GM23338 (cell line): Measurements from ENCODE around the gene PPP2R3B. TPM values are rescaled to one million over a fixed set of nuclear protein-coding genes. Genes with fewer than 3 reads are reported as not detected.

ENCODE experiments used
- ATAC-seq: fragments of 200-7000 bp; cut with Tn5 transposase; 3 replicates; pipeline ENCODE4 v1.9.1; 2020
- DNase-seq: peaks from one replicate; pipeline ENCODE4 v3.0.0-alpha.2; 2015; ENCODE audit warnings: low spot score
- H2AFZ ChIP-seq: fragments of 200-600 bp; sonication (generic); 2 replicates; pipeline ENCODE4 v1.8.0; 2016; ENCODE audit warnings: antibody characterized with exemption, mild to moderate bottlenecking, moderate library complexity
- H3F3A ChIP-seq: fragments of 200-600 bp; sonication (generic); replicated peaks from 2 replicates; pipeline ENCODE4 v1.8.0; 2017; ENCODE audit warnings: antibody characterized with exemption, mixed run types, low read depth
- H3K27ac ChIP-seq: fragments of 200-600 bp; sonication (generic); 2 replicates; pipeline ENCODE4 v1.6.1; 2016; ENCODE audit warnings: low read depth
- H3K27me3 ChIP-seq: fragments of 200-600 bp; sonication (generic); 2 replicates; pipeline ENCODE4 v1.8.0; 2016; ENCODE audit warnings: mild to moderate bottlenecking, mixed run types, moderate library complexity; ENCODE audit not compliant: insufficient read depth
- H3K36me3 ChIP-seq: fragments of 200-600 bp; sonication (generic); 2 replicates; pipeline ENCODE4 v1.8.0; 2016; ENCODE audit warnings: mild to moderate bottlenecking; ENCODE audit not compliant: insufficient read depth
- H3K4me1 ChIP-seq: fragments of 200-600 bp; sonication (generic); 2 replicates; pipeline ENCODE4 v1.8.0; 2016; ENCODE audit warnings: mild to moderate bottlenecking, moderate library complexity; ENCODE audit not compliant: insufficient read depth
- H3K4me2 ChIP-seq: fragments of 200-600 bp; sonication (generic); 2 replicates; pipeline ENCODE4 v1.7.1; 2017; ENCODE audit warnings: mixed run types
- H3K4me3 ChIP-seq: fragments of 200-600 bp; sonication (generic); 2 replicates; pipeline ENCODE4 v1.6.1; 2016; ENCODE audit warnings: mixed run types
- H3K79me2 ChIP-seq: fragments of 200-600 bp; sonication (generic); replicated peaks from 2 replicates; pipeline ENCODE4 v1.8.0; 2017; ENCODE audit warnings: mild to moderate bottlenecking; ENCODE audit not compliant: insufficient read depth
- H3K9me2 ChIP-seq: fragments of 200-600 bp; sonication (generic); 2 replicates; pipeline ENCODE4 v1.8.0; 2017; ENCODE audit not compliant: insufficient read depth
- H4K20me1 ChIP-seq: fragments of 200-600 bp; sonication (generic); replicated peaks from 2 replicates; pipeline ENCODE4 v1.8.0; 2017; ENCODE audit warnings: mild to moderate bottlenecking; ENCODE audit not compliant: insufficient read depth
- H3K27ac Mint-ChIP-seq: 2 replicates; pipeline ENCODE4 v1.8.0; 2020; ENCODE audit warnings: inconsistent platforms, mild to moderate bottlenecking, moderate library complexity, mixed read lengths
- H3K27me3 Mint-ChIP-seq: 3 replicates; pipeline ENCODE4 v1.8.0; 2022; ENCODE audit warnings: low read depth, mild to moderate bottlenecking, moderate library complexity, mixed read lengths, inconsistent platforms; ENCODE audit not compliant: insufficient read depth, poor library complexity
- H3K36me3 Mint-ChIP-seq: 3 replicates; pipeline ENCODE4 v1.8.0; 2021; ENCODE audit warnings: low read depth, mild to moderate bottlenecking, inconsistent platforms, moderate library complexity, mixed read lengths
- H3K4me1 Mint-ChIP-seq: 3 replicates; pipeline ENCODE4 v1.8.0; 2020; ENCODE audit warnings: mild to moderate bottlenecking, inconsistent platforms, mixed read lengths
- H3K4me3 Mint-ChIP-seq: 3 replicates; pipeline ENCODE4 v1.8.0; 2021; ENCODE audit warnings: moderate library complexity, mild to moderate bottlenecking, inconsistent platforms, mixed read lengths
- H3K9me3 Mint-ChIP-seq: 3 replicates; pipeline ENCODE4 v1.8.0; 2020; ENCODE audit warnings: moderate library complexity, mild to moderate bottlenecking, inconsistent platforms, mixed read lengths
- CREB1 ChIP-seq: fragments of 250-450 bp; sonication (Bioruptor Pico); IDR thresholded peaks from 2 replicates; pipeline ENCODE4 v1.5.0; 2020; ENCODE audit warnings: low read depth, mild to moderate bottlenecking, moderate library complexity
- EZH2 ChIP-seq: fragments of 200-600 bp; sonication (generic); IDR thresholded peaks from one replicate; pipeline ENCODE4 v1.8.0; 2017; ENCODE audit warnings: antibody characterized with exemption, mild to moderate bottlenecking, low read depth; ENCODE audit not compliant: unreplicated experiment
- JUNB ChIP-seq: IDR thresholded peaks from one replicate; pipeline ENCODE4 v1.6.1; 2016; ENCODE audit warnings: antibody characterized with exemption; ENCODE audit not compliant: unreplicated experiment
- NANOG ChIP-seq: IDR thresholded peaks from 2 replicates; pipeline ENCODE4 v1.6.1; 2016; ENCODE audit warnings: antibody characterized with exemption, borderline replicate concordance
- POLR2AphosphoS5 ChIP-seq: IDR thresholded peaks from 2 replicates; pipeline ENCODE4 v1.6.1; 2016; ENCODE audit warnings: antibody characterized with exemption, low read depth
- STAT1 ChIP-seq: IDR thresholded peaks from one replicate; pipeline ENCODE4 v1.6.1; 2016; ENCODE audit warnings: antibody characterized with exemption; ENCODE audit not compliant: unreplicated experiment
- ZNF114 ChIP-seq: fragments of 250-450 bp; sonication (Bioruptor Pico); IDR thresholded peaks from 2 replicates; pipeline ENCODE4 v1.5.0; 2020; ENCODE audit warnings: mild to moderate bottlenecking, moderate library complexity
- ZNF331 ChIP-seq: fragments of 250-450 bp; sonication (Bioruptor Pico); IDR thresholded peaks from 2 replicates; pipeline ENCODE4 v1.5.0; 2020; ENCODE audit warnings: low read depth, mild to moderate bottlenecking, moderate library complexity
- polyA plus RNA-seq: library from polyadenylated mRNA; unstranded; fragments of >200 nt; fragmentation: Nextera tagmentation; extraction: Ambion mirVana; gene quantifications from 2 replicates; pipeline ENCODE4 v1.2.1, GENCODE V29; 2016
- total RNA-seq: library from RNA; depleted of rRNA; stranded (reverse); fragments of >200 nt; shearing (Covaris generic); gene quantifications from 2 replicates; pipeline ENCODE4 v1.2.3, GENCODE V29; 2014
- TF ChIP-seq, protein P1 (sequence below): IDR thresholded peaks from 2 replicates; pipeline ENCODE4 v1.6.1; 2016; ENCODE audit warnings: antibody characterized with exemption
- TF ChIP-seq, protein P2 (sequence below), 2 experiments: fragments of 200-600 bp in 1 of 2; sonication (generic) in 1 of 2; conservative IDR thresholded peaks; 2 replicates each; pipeline versions ENCODE4 v1.5.1 to v1.6.1; 2016 to 2017; ENCODE audit warnings: antibody characterized with exemption in 2 of 2, low read depth in 2 of 2, mild to moderate bottlenecking in 2 of 2, moderate library complexity in 1 of 2
- TF ChIP-seq, protein P3 (sequence below): IDR thresholded peaks from one replicate; pipeline ENCODE4 v1.6.1; 2018; ENCODE audit warnings: antibody characterized with exemption; ENCODE audit not compliant: unreplicated experiment

The PPP2R3B gene
- total and polyA plus RNA-seq, 2 experiments from 2014 or later, result 50.1 to 104 TPM

DNA sequence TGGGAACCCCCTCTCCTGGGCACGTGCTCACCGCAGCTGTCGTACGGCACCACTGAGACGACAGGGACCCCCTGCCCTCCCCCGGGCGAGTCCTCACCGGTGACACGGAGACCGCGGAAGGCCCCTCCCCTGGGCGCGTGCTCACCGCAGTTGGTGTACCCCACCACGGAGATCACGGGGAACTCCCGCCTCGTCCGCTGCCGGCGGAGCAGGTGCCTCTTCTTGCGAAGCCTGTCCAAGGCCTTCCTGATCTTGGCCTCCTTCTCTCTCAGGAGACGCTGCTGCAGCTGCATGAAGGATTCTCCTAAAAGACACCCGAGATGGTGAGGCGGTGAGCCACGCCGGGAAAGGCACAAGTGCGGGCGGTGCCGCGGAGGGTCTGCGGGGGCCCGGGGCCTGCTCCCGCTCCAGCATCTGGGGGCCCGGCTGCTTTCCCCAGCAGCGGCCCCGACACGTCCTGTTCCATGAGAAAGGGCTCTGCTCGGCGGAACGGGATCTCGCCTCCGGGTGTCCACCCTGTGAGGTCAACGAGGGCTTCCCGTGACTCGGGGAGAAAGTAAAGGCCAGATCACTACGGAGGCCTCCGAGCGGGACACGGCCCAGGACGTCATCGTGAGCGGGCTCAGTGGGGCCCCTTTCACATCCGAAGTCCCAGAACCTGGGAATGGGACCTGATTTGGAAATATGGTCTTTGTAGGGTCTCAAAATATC lies 73.9 kb downstream of the PPP2R3B start:
- Mint-ChIP-seq H3K27ac (no peak overlapping the region), H3K4me3 (no peak overlapping the region), H3K36me3 (peaks cover 55% of the 10 kb centered on the region), H3K27me3 (peaks cover 18% of the 10 kb centered on the region), H3K4me1 (no peaks in the 10 kb centered on the region; the same call in 2 of the 3 replicates), H3K9me3 (peaks cover 3% of the 10 kb centered on the region; the same call in 1 of the 3 replicates)
- DNase-seq (no peak), ATAC-seq (no peak)
- no peaks in the 10 kb centered on the region for H3K9me2 ChIP-seq
- 0 out of 2 replicates have a peak, but pooled peaks cover 9% of the 10 kb centered on the region for H3K79me2 ChIP-seq
- H3K27me3 ChIP-seq, result no peaks in the 10 kb centered on the region
- no peak overlapping the region for H3K4me2 ChIP-seq
- peaks cover 6% of the 10 kb centered on the region for H4K20me1 ChIP-seq
- no peaks in the 10 kb centered on the region for H3K4me1 ChIP-seq
- H3K36me3 ChIP-seq, result peaks cover 11% of the 10 kb centered on the region
- no peak overlapping the region for H3K4me3 ChIP-seq
- TF ChIP-seq, protein P1, sequence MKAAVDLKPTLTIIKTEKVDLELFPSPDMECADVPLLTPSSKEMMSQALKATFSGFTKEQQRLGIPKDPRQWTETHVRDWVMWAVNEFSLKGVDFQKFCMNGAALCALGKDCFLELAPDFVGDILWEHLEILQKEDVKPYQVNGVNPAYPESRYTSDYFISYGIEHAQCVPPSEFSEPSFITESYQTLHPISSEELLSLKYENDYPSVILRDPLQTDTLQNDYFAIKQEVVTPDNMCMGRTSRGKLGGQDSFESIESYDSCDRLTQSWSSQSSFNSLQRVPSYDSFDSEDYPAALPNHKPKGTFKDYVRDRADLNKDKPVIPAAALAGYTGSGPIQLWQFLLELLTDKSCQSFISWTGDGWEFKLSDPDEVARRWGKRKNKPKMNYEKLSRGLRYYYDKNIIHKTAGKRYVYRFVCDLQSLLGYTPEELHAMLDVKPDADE, result no peak
- TF ChIP-seq POLR2AphosphoS5 (no peak), EZH2 (no peak), ZNF114 (CRISPR knock-in tag) (no peak), STAT1 (no peak), ZNF331 (CRISPR knock-in tag) (no peak), JUNB (no peak), CREB1 (CRISPR knock-in tag) (no peak), NANOG (no peak)
- TF ChIP-seq, protein P2, sequence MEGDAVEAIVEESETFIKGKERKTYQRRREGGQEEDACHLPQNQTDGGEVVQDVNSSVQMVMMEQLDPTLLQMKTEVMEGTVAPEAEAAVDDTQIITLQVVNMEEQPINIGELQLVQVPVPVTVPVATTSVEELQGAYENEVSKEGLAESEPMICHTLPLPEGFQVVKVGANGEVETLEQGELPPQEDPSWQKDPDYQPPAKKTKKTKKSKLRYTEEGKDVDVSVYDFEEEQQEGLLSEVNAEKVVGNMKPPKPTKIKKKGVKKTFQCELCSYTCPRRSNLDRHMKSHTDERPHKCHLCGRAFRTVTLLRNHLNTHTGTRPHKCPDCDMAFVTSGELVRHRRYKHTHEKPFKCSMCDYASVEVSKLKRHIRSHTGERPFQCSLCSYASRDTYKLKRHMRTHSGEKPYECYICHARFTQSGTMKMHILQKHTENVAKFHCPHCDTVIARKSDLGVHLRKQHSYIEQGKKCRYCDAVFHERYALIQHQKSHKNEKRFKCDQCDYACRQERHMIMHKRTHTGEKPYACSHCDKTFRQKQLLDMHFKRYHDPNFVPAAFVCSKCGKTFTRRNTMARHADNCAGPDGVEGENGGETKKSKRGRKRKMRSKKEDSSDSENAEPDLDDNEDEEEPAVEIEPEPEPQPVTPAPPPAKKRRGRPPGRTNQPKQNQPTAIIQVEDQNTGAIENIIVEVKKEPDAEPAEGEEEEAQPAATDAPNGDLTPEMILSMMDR (conservative IDR thresholded peaks at IDR 0.05; ENCODE audit: low read depth in 2 of 2), result no peak
- TF ChIP-seq, protein P3, sequence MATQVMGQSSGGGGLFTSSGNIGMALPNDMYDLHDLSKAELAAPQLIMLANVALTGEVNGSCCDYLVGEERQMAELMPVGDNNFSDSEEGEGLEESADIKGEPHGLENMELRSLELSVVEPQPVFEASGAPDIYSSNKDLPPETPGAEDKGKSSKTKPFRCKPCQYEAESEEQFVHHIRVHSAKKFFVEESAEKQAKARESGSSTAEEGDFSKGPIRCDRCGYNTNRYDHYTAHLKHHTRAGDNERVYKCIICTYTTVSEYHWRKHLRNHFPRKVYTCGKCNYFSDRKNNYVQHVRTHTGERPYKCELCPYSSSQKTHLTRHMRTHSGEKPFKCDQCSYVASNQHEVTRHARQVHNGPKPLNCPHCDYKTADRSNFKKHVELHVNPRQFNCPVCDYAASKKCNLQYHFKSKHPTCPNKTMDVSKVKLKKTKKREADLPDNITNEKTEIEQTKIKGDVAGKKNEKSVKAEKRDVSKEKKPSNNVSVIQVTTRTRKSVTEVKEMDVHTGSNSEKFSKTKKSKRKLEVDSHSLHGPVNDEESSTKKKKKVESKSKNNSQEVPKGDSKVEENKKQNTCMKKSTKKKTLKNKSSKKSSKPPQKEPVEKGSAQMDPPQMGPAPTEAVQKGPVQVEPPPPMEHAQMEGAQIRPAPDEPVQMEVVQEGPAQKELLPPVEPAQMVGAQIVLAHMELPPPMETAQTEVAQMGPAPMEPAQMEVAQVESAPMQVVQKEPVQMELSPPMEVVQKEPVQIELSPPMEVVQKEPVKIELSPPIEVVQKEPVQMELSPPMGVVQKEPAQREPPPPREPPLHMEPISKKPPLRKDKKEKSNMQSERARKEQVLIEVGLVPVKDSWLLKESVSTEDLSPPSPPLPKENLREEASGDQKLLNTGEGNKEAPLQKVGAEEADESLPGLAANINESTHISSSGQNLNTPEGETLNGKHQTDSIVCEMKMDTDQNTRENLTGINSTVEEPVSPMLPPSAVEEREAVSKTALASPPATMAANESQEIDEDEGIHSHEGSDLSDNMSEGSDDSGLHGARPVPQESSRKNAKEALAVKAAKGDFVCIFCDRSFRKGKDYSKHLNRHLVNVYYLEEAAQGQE, result no peak
- H3K27ac ChIP-seq, result no peak overlapping the region; the same call in 1 of the 2 replicates
- peaks cover 10% of the 10 kb centered on the region; the same call in 1 of the 2 replicates for H3F3A ChIP-seq
- H2AFZ ChIP-seq, result no peak overlapping the region
